ENCODE data around the gene SLC25A52. TPM values are rescaled to one million over a fixed set of nuclear protein-coding genes. Genes with fewer than 3 reads are reported as not detected.
"Not testable (repeated sequence)": the region's sequence is repeated elsewhere in the genome, so short reads cannot be mapped to it uniquely, and the experiment has no call there.

Gene SLC25A52
- total RNA-seq, 1 experiment from 2014 or later = not detected

DNA sequence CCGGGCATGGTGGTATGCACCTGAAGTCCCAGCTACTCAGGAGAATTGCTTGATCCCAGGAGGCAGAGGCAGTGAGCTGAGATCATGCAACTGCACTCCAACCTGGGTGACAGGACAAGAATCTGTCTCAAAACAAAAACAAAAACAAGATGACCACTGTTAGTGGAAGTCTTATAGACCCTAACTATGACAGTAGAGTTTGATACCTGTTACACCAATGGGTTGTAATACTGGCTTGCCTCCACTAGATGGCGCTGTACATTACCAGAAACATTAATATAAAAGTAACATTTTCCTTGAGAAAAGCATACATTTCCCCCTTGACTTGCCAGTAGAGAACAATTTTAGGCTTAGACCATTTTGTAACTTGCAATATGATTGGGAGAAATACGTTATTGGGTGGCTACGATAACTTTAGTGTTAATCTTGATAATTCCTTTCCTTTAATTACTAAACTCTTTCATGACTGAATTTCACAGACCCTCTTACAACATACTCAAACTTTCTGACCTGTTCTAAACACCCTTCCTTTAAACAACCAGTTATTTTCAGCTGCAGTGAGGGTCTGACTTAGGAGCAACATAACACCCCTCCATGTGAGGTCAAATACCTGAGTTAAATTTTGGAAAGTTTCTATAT is 19.5 kb downstream of the SLC25A52 start:
- peak; percentile 21 for DNase-seq (ENCODE audit: low read depth)

DNA sequence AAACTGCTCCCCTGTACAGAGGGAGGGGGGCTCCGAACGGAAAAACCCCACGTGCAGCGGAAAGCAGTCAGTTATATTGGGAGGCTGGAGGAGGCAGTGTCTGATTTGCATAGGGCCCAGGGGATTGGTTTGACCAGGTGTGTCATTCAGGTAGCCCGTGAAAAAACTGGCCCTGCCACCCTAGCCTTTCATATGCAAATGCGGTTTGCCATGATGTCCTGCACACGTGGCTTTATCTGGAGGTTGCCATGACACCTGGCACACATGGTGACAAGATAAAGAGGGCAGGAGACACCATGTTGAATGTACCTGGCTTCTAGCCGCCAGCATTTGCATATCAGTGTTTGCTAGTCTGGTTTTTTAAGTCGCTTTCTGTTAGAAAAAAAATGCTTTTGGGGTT is 20.5 kb downstream of the SLC25A52 start:
- DNase-seq (ENCODE audit: low read depth) = no peak

DNA sequence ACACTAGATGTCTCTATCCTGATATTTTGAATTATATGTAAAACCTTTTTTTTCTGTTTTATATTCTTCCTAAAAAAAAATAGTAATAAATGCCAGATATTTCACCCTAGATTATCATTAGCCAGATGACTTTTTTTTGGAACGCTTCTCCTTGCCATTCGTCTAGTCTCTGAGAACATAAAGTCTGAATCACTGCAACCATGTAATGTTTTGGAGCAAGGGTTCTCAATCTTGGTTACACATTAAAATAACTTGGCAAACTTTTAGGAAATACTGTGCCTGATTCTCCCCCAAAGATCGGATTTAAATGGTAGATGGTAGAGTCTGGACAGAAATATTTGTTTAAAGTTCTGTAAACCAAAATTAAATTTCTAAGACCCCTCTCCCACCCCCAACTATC is 21.0 kb downstream of the SLC25A52 start:
- DNase-seq (ENCODE audit: low read depth) = no peak

DNA sequence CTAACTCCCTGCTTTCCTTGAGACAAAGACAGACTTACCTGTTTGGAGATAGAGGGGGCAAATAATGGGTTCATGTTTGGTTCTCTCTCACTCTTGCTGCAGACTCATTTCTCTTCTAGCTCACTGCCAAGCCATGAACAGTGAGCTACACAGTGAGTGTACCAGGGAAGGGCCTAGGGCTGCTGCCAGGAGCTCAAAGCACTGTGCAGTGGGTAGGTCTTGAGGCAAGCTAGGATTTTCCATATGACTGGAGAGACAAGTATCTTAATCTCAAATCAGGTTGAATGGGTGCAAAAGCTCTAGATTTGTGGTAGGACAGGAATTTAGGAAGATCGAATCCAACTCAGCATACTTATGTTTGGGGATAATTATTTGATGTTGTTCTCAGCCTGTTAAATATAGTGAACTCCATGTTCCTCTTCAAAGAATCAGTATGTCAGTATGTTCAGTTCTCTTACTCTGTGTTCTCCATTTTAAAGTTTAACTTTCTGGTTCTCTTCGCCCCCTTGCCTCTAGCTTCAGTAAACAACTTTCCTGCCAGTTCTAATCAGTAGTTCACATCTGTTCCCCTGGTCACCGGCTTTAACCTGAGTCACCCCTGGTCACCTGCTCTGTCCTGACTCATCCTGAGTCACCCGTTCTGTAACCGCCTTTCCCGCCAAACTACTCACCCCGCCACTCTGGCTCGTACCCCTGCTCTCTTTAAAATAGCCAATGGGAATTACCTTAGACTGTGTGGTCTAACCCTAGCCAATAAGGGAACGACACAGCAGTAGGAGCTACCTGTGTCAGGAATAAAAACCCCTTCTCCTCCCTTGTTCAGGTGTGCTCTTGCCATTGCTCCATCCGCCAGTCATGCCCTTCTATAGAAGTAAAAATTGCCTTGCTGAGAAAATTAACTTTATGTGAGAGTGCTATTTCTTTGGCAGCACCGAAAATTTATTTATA is 21.9 kb downstream of the SLC25A52 start:
- DNase-seq (ENCODE audit: low read depth) = peak; percentile 10

DNA sequence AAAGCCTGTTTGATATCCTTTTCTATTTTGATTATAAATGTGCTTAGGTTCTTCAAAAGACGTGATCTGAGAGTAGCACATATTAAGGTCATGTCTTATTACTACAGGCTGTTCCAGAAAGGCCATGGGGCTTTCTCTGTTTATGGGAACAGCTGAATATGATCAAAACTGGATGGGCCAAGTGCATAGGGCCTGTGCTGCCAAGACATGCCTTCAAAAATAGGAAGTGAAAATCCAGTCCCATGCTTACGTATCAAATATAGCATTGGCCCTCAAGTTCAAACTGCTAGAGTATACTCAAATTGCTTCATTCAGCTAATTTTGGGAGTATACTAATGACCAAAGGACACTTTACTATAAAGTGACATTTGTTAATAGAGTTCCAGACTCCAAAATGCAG is 24.1 kb downstream of the SLC25A52 start:
- no peak for DNase-seq (ENCODE audit: low read depth)

DNA sequence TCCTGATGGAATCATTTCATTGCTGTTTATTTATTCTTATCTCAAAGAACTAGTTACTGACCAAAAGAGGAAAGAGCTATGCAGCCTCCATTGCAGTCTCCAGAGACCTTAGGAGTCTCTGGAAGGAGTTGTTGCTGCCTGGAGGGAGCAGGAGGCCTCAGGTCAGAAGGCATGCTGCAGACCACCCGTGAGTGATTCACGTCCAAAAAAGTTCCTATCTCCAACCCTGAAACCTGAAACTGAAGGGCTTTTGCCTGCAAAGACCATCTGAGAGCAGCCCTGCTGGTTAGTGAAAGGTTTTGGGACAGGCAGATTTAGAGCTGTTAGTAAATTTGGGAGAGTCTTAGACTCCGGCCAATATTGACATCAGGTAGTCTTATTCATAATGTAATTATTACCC is 29.1 kb downstream of the SLC25A52 start:
- no peak for DNase-seq (ENCODE audit: low read depth)

DNA sequence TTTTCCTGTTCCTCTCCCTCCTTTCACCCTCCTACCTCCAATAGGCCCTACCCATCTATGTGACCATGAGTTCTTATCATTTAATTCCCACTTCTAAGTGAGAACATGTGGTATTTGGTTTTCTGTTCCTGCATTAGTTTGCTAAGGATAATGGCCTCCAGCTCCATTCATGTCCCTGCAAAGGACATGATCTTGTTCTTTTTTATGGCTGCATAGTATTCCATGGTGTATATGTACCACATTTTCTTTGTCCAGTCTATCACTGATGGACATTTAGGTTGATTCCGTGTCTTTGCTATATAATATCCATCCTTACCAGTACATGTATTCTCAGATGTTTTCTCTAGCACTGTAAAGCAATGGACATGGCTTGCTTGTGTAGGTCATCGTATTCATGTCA is 31.5 kb downstream of the SLC25A52 start:
- not testable (repeated sequence) for DNase-seq (ENCODE audit: low read depth)

DNA sequence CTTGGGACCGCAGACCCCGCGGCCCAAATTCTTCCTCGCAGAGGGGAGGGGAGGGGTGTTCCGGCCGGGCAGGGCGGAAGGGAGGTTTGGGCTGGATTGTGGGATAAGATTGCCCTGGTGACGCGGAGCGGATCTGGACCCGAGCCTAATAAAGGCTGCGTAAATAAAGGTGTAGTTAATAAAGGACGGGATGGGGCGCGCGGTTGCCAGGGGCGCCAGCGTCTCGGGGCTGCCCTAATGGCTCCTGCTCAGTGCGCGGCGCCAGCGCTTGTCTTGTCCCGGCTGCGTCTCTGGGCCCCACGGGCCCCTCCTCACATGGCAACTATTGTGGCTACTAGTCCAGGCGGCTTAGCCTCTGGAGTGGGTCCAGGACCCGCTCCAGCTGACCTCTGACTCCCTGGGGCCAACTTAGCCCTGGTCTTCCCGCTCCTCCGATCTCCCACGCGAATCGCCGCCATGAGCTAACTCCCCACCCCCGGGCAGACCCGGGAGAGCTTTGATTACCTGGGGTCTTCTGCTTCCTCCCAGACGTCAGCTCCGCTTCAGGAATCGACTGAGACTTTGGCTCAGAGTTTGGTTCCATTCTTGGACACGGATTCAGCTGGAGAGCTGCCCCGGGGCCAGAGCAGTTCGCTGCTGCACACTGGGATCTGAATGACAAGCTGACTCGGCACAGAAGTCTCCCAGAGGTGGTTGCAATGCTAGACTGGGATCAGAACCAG is 36.5 kb downstream of the SLC25A52 start:
- DNase-seq (ENCODE audit: low read depth) = peak; percentile 7

DNA sequence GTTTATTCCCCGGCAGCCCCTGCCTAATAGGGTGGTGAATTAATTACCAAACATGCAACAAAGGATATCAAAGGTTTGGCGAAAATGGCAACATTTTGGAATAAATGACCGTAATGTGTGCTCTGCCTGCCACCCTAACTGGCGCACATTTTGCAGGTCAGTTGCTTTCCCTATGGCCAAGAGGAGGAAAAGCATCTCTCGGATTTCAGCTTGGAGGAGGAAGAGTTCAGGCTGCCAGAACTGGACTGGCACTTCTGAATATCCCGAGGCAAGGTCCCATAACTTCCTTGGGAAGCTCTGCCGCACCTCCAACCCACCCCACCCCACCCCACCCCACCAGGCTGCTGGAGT is 37.1 kb downstream of the SLC25A52 start:
- peak; percentile 2 for DNase-seq (ENCODE audit: low read depth)

DNA sequence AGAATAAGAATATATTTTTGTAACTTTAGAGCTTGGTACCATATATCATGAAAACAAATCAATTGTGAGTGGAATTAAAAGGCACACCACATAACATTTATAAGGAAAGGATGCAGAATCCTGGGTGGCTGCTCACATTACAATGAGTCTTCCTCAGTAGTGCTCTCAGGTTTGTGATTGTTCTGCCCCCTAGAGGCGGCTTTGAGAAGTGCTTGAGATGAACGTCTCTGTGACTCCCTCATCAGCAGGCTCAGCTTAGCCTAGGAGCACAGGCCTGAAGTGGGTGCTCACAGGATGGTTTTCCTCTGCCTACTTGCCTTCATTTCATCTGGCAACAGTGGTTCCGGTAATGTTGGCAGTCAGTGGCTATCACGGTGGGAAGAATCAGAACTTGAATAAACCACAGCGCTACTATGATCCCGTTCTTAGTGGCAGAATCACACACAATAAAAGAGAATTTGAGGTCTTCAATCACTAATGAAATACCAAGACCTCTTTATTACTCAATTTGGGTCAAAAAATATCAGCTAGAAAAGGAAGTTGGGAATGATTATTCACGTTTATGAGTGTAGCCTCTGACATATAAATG is 38.2 kb downstream of the SLC25A52 start:
- DNase-seq (ENCODE audit: low read depth) = peak; percentile 69

DNA sequence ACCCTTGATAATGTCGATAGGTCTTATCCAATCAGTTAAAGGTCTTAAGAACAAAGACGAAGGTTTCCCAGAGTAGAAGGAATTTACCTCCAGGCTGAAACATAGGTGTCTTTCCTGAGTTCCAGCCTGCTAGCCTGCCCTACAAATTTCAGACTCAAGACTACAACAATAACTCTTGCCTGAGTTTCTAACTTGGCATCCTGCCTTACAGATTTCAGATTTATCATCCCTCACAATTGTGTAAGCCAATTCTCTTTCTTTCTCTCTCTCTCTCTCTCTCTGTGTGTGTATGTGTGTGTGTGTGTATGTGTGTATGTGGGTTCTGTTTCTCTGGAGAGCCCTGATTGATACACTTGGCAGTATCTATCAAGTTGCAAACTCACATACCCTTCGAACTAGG is 39.1 kb downstream of the SLC25A52 start:
- no peak for DNase-seq (ENCODE audit: low read depth)

DNA sequence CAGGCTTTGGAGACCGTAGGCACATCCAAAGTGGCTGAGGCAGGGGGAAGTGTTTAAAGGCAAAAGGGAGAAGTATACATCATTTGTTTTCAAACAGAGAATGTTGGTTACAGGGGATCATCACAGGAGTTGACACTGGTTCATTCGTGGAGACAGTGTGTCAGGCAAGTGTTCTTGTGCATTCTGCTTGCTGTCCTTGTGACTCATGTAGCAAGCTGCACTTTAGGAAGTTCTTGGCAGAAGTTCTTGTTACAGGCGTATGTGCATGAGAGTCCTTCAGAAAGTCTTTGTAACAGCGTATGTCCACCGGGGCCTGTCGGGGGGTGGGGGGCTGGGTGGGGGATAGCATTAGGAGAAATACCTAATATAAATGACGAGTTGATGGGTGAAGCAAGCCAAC is 39.8 kb downstream of the SLC25A52 start:
- DNase-seq (ENCODE audit: low read depth) = no peak

DNA sequence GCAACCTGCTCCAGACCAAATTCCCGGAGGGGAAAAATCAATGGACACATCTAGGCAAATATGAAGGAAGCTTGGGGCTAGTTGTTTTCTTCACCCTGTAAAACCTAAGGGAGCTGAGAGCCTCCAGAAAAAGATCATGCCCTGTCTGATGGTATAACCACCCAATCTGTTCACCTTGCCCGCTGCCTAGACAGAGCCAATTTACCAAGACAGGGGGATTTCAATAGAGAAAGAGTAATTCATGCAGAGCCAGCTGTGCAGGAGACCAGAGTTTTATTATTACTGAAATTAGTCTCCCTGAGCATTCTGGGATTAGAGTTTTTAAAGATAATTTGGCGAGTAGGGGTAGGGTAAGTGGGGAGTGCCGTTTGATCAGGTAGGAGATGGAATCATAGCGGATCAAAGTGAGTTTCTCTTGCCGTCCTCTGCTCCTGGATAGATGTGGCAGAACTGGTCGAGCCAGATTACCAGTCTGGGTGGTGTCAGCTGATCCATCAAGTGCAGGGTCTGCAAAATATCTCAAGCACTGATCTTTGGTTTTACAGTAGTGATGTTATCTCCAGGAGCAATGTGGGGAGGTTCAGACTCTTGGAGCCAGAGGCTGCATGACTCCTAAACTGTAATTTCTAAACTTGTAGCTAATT is 41.2 kb downstream of the SLC25A52 start:
- DNase-seq (ENCODE audit: low read depth) = no peak

DNA sequence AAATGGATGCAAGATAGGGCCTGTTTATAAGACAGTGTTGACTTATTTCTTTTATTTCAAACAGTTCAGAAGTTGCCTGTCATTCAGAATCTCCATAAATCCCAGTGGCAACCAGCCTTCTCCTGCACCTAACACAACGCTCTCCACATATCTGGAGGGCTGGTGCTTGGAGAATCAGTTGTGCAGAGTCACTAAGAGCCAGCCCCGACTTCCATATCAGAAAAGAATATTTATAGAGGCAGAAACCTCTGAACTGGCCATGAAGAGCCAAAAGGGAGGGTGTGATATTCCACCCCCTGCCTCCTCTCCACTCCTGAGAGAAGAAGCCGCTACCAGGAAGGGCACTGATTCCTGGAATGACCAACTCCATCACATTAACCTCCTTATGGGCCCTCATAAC is 42.3 kb downstream of the SLC25A52 start:
- DNase-seq (ENCODE audit: low read depth) = no peak

DNA sequence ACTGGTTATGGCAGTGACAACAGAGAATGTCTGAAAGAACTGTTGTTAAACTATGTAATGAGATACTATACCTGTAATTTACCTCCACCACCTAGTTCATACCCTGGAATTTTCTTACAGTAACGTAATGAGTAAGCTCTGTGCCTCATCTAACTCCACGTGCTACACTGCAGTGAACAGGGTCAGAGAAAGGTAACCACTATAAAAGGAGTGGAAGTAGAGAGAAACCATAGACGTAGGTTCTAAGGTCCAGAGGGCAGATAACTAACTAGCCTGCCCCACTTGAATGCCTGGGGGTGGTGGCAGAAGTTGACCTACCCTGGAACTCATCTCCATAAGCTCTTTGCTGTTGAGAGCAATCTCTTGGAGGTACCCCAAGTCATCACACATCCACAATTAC is 44.3 kb downstream of the SLC25A52 start:
- no peak for DNase-seq (ENCODE audit: low read depth)

DNA sequence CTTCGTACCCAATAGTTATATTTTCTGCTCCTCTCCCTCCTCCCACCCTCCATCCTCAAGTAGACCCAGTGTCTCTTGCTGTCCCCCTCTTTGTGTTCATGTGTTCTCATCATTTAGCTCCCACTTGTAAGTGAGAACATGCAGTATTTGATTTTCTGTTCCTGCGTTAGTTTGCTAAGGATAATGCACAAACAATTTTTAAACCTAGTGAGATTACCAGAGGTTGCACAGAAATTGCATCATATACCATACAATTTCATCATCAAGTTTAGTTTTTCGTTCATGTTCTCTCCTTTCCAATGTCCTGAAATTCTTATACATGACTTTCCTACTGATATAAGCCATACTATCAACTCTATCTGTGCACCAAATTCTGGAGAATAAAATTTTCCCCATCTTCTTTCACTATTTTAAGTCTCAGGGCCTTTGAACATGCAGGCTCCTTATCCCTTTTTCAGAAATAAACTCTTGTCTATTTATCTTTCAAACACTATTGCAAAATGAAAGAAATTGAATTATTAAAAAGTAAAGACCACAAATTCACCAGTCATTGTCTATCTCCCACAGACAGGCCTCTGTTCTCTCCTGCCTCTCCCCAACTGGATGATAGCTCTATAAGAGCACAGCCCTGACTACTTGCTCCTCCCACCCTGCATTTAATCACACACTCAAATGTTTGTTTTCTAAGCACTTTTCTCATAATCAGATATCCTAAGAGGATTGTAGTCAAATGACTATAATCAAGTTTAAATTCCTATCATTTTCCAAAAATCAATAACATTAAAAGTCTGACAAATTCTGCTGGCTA is 49.1 kb downstream of the SLC25A52 start:
- no peak for DNase-seq (ENCODE audit: low read depth)

DNA sequence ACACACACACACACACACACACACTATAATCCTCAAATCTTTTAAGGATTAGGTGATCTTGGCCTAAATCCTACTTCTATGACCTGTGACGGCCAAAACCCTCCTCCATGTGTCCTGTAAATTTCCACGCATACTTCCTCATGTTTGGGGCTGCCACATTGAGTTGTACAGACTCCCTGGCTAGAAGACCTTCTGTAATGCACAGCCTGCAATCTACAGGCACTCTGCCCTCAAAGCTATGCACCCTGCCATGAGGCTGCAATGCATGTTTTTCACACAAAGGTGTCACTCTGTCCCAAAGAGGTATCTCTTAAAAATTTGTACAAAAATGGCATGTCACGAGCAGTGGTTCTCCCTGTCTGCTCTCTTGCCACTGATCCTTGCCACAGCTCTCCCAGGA is 49.9 kb downstream of the SLC25A52 start:
- DNase-seq (ENCODE audit: low read depth) = no peak
